ENCODE results near the gene MARCHF5. TPM values are rescaled to one million over a fixed set of nuclear protein-coding genes. Genes with fewer than 3 reads are reported as not detected.

MARCHF5 gene
- total and polyA plus RNA-seq, 2 donors (not counting 1 experiment from before 2014, with no cell fraction given): 17.3 to 49.1 TPM

DNA sequence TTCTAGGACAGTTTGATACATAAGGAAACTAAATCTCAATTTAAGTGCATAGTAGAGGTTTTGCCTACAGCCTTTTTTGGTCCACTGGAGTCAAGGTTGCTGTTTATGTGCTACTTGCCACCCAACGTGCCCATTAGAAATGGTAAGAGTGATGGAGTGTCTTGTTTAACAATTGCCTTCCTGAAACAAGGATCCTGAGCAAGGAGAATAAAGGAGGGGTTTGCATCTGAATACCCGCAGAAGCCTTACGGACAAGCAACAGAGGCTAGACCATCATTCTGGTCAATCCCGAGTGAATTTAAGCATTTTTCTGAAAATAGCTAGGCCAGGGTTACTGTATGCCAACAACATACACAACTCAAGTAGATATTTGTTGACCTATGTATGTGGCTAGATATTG lies 63.6 kb downstream of the MARCHF5 start:
- TF ChIP-seq EZH2 (IDR thresholded peaks at IDR 0.05; ENCODE audit: low read length, missing control alignments): no peak
- TF ChIP-seq, protein P1, sequence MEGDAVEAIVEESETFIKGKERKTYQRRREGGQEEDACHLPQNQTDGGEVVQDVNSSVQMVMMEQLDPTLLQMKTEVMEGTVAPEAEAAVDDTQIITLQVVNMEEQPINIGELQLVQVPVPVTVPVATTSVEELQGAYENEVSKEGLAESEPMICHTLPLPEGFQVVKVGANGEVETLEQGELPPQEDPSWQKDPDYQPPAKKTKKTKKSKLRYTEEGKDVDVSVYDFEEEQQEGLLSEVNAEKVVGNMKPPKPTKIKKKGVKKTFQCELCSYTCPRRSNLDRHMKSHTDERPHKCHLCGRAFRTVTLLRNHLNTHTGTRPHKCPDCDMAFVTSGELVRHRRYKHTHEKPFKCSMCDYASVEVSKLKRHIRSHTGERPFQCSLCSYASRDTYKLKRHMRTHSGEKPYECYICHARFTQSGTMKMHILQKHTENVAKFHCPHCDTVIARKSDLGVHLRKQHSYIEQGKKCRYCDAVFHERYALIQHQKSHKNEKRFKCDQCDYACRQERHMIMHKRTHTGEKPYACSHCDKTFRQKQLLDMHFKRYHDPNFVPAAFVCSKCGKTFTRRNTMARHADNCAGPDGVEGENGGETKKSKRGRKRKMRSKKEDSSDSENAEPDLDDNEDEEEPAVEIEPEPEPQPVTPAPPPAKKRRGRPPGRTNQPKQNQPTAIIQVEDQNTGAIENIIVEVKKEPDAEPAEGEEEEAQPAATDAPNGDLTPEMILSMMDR (conservative IDR thresholded peaks at IDR 0.05 in 1 of 2, IDR thresholded peaks at IDR 0.05 in 1 of 2; ENCODE audit: low read depth in 1 of 2, low read length in 2 of 2): no peak
- no peak overlapping the region for H3K4me2 ChIP-seq (ENCODE audit: extremely low read depth, insufficient read depth, low read length)
- H2AFZ ChIP-seq (ENCODE audit: low read length): no peak overlapping the region
- no peaks in the 10 kb centered on the region for H4K20me1 ChIP-seq (ENCODE audit: control insufficient read depth, extremely low read depth, insufficient read depth, low read length)
- no peak for DNase-seq (ENCODE audit: low read depth in 2 of 2)
- H3K9ac ChIP-seq (ENCODE audit: insufficient read depth, low read length): no peak overlapping the region
- no peak overlapping the region for H3K27ac ChIP-seq (ENCODE audit: insufficient read depth, low read length)
- H3K9me3 ChIP-seq (ENCODE audit: control insufficient read depth, insufficient read depth, low read depth, low read length): no peaks in the 10 kb centered on the region
- H3K27me3 ChIP-seq (ENCODE audit: control insufficient read depth, insufficient read depth, low read length): no peaks in the 10 kb centered on the region
- H3K4me3 ChIP-seq (replicated peaks in 1 of 4; ENCODE audit: control extremely low read depth in 1 of 4, insufficient read depth in 1 of 4, low read depth in 3 of 4, low read length in 4 of 4): no peak overlapping the region
- H3K79me2 ChIP-seq (ENCODE audit: control insufficient read depth, insufficient read depth, low read length): no peaks in the 10 kb centered on the region
- H3K36me3 ChIP-seq (ENCODE audit: control insufficient read depth, insufficient read depth, low read length): no peaks in the 10 kb centered on the region
- H3K4me1 ChIP-seq (ENCODE audit: control insufficient read depth, extremely low read depth, insufficient read depth, low read length): no peaks in the 10 kb centered on the region

GRCh38 chr10:92356041-92356440 lies 65.1 kb downstream of the MARCHF5 start:
- no peak overlapping the region for H3K9ac ChIP-seq (ENCODE audit: insufficient read depth, low read length)
- no peak for TF ChIP-seq EZH2 (IDR thresholded peaks at IDR 0.05; ENCODE audit: low read length, missing control alignments)
- TF ChIP-seq, protein P1 (conservative IDR thresholded peaks at IDR 0.05 in 1 of 2, IDR thresholded peaks at IDR 0.05 in 1 of 2; ENCODE audit: low read depth in 1 of 2, low read length in 2 of 2): no peak
- H3K4me2 ChIP-seq (ENCODE audit: extremely low read depth, insufficient read depth, low read length): no peak overlapping the region

GRCh38 chr10:92363498-92363897 lies 72.5 kb downstream of the MARCHF5 start:
- Histone ChIP-seq H3K27me3 (ENCODE audit: control insufficient read depth, insufficient read depth, low read length) (no peaks in the 10 kb centered on the region), H3K9ac (ENCODE audit: insufficient read depth, low read length) (no peak overlapping the region), H3K27ac (ENCODE audit: insufficient read depth, low read length) (no peak overlapping the region), H3K4me2 (ENCODE audit: extremely low read depth, insufficient read depth, low read length) (no peak overlapping the region), H3K36me3 (ENCODE audit: control insufficient read depth, insufficient read depth, low read length) (no peaks in the 10 kb centered on the region), H3K4me3 (replicated peaks in 1 of 4; ENCODE audit: control extremely low read depth in 1 of 4, insufficient read depth in 1 of 4, low read depth in 3 of 4, low read length in 4 of 4) (no peak overlapping the region), H3K9me3 (ENCODE audit: control insufficient read depth, insufficient read depth, low read depth, low read length) (no peaks in the 10 kb centered on the region), H3K79me2 (ENCODE audit: control insufficient read depth, insufficient read depth, low read length) (no peaks in the 10 kb centered on the region), H2AFZ (ENCODE audit: low read length) (no peak overlapping the region), H3K4me1 (ENCODE audit: control insufficient read depth, extremely low read depth, insufficient read depth, low read length) (no peaks in the 10 kb centered on the region), H4K20me1 (ENCODE audit: control insufficient read depth, extremely low read depth, insufficient read depth, low read length) (no peaks in the 10 kb centered on the region)
- DNase-seq (ENCODE audit: low read depth in 2 of 2): no peak
- no peak for TF ChIP-seq EZH2 (IDR thresholded peaks at IDR 0.05; ENCODE audit: low read length, missing control alignments)
- TF ChIP-seq, protein P1 (conservative IDR thresholded peaks at IDR 0.05 in 1 of 2, IDR thresholded peaks at IDR 0.05 in 1 of 2; ENCODE audit: low read depth in 1 of 2, low read length in 2 of 2): no peak

More at GRCh38 chr10:92356041-92356440, 65.1 kb downstream of the MARCHF5 start:
- Histone ChIP-seq H2AFZ (ENCODE audit: low read length) (no peak overlapping the region), H3K79me2 (ENCODE audit: control insufficient read depth, insufficient read depth, low read length) (no peaks in the 10 kb centered on the region), H3K36me3 (ENCODE audit: control insufficient read depth, insufficient read depth, low read length) (no peaks in the 10 kb centered on the region), H3K4me1 (ENCODE audit: control insufficient read depth, extremely low read depth, insufficient read depth, low read length) (no peaks in the 10 kb centered on the region), H3K27ac (ENCODE audit: insufficient read depth, low read length) (no peak overlapping the region), H3K9me3 (ENCODE audit: control insufficient read depth, insufficient read depth, low read depth, low read length) (no peaks in the 10 kb centered on the region), H4K20me1 (ENCODE audit: control insufficient read depth, extremely low read depth, insufficient read depth, low read length) (no peaks in the 10 kb centered on the region), H3K4me3 (replicated peaks in 1 of 4; ENCODE audit: control extremely low read depth in 1 of 4, insufficient read depth in 1 of 4, low read depth in 3 of 4, low read length in 4 of 4) (no peak overlapping the region), H3K27me3 (ENCODE audit: control insufficient read depth, insufficient read depth, low read length) (no peaks in the 10 kb centered on the region)
- DNase-seq (ENCODE audit: low read depth in 2 of 2): no peak
